PFSK-1 (cell line): ENCODE data around the gene KRT80.

Source experiments
- FOXP2 ChIP-seq: optimal IDR thresholded peaks from 2 replicates; pipeline ENCODE3; 2011; ENCODE audit warnings: borderline replicate concordance, control low read depth, inconsistent platforms; ENCODE audit not compliant: insufficient read depth; ENCODE audit errors: extremely low read length, extremely low read depth
- POLR2AphosphoS5 ChIP-seq: IDR thresholded peaks from 2 replicates; pipeline ENCODE4 v1.6.1; 2012; ENCODE audit warnings: low read depth, mild to moderate bottlenecking, control low read depth, low read length, moderate library complexity
- SIN3A ChIP-seq: IDR thresholded peaks from 2 replicates; pipeline ENCODE4 v1.6.1; 2012; ENCODE audit warnings: mild to moderate bottlenecking, low read length, moderate library complexity, borderline replicate concordance; ENCODE audit not compliant: insufficient read depth
- TAF1 ChIP-seq: IDR thresholded peaks from 2 replicates; pipeline ENCODE4 v1.6.1; 2012; ENCODE audit warnings: low read length, control low read depth, borderline replicate concordance; ENCODE audit not compliant: insufficient read depth
- TF ChIP-seq, protein P1 (sequence below), 2 experiments: IDR thresholded peaks; 2 replicates each; pipeline versions ENCODE4 v1.6.1 to v1.8.0; 2011 to 2012; ENCODE audit warnings: low read depth in 2 of 2, low read length in 2 of 2, control low read depth in 1 of 2, inconsistent platforms in 1 of 2, mild to moderate bottlenecking in 1 of 2, moderate library complexity in 1 of 2; ENCODE audit not compliant: insufficient read depth in 1 of 2

Gene KRT80

DNA sequence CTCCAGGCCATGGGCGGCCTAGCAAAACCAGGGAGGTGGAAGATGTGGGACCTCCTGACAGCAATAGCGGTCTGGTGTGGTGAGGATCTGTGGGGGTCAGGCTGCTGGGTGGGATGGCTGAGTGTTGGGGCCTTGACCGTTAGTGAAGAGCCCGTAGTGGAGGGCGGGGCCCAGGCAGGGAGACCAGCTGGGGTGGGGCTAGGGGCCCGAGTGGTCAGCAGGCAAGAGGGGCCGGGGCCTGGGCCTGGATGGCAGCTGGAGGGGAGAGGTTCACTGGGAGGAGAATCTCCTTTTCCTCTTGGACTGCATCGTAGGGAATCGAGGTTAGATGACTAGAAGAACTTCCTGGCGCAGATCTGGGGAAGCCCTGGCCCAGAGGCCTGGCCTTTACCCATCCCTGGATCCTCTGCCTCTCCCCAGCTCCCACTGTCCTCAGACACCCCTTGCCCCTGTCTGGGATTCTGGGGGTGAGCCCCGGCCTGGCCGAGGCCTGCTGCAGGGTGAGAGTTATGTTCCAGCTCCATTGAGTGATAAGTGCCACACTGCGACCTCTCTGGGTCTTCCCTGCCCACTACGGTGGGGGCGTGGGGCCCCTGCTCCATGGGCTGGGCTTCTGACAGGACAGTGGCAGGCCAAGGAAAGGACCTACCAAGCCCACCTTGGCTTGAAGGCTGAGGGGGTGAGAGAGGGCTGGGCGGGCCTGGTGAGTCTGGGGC, 47.1 kb downstream of the KRT80 start:
- no peak for TF ChIP-seq SIN3A
- no peak for TF ChIP-seq FOXP2
- TF ChIP-seq, protein P1, sequence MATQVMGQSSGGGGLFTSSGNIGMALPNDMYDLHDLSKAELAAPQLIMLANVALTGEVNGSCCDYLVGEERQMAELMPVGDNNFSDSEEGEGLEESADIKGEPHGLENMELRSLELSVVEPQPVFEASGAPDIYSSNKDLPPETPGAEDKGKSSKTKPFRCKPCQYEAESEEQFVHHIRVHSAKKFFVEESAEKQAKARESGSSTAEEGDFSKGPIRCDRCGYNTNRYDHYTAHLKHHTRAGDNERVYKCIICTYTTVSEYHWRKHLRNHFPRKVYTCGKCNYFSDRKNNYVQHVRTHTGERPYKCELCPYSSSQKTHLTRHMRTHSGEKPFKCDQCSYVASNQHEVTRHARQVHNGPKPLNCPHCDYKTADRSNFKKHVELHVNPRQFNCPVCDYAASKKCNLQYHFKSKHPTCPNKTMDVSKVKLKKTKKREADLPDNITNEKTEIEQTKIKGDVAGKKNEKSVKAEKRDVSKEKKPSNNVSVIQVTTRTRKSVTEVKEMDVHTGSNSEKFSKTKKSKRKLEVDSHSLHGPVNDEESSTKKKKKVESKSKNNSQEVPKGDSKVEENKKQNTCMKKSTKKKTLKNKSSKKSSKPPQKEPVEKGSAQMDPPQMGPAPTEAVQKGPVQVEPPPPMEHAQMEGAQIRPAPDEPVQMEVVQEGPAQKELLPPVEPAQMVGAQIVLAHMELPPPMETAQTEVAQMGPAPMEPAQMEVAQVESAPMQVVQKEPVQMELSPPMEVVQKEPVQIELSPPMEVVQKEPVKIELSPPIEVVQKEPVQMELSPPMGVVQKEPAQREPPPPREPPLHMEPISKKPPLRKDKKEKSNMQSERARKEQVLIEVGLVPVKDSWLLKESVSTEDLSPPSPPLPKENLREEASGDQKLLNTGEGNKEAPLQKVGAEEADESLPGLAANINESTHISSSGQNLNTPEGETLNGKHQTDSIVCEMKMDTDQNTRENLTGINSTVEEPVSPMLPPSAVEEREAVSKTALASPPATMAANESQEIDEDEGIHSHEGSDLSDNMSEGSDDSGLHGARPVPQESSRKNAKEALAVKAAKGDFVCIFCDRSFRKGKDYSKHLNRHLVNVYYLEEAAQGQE (IDR thresholded peaks at IDR 0.05; ENCODE audit: insufficient read depth in 1 of 2, low read depth in 2 of 2, low read length in 2 of 2), result no peak
- TF ChIP-seq POLR2AphosphoS5, result no peak
- TF ChIP-seq TAF1, result no peak

GRCh38 chr12:52142431-52142830, 49.4 kb downstream of the KRT80 start:
- no peak for TF ChIP-seq TAF1
- TF ChIP-seq FOXP2, result no peak
- no peak for TF ChIP-seq POLR2AphosphoS5
- TF ChIP-seq SIN3A, result no peak
- TF ChIP-seq, protein P1 (IDR thresholded peaks at IDR 0.05; ENCODE audit: insufficient read depth in 1 of 2, low read depth in 2 of 2, low read length in 2 of 2), result no peak

DNA sequence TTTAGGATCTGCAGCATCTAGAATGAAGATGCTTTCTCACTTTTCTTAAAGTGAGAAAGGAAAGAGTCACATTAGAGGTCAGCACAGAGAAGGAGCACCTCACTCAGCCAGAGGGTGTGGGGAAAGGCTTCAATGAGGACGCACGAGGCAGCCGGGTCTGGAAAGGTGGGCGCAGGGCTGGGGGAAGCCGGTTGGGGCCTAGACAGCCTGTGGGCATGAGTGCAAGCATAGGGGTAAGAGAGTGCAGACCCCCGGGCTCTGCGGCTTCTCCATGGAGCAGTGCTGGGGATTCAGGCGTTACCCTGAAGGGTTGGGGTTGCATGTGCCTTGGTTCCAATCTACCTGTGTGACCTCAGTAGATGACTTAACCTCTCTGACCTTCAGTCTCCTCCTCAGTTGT, 49.9 kb downstream of the KRT80 start:
- TF ChIP-seq, protein P1 (IDR thresholded peaks at IDR 0.05; ENCODE audit: insufficient read depth in 1 of 2, low read depth in 2 of 2, low read length in 2 of 2), result no peak
- TF ChIP-seq TAF1 (no peak), SIN3A (no peak), POLR2AphosphoS5 (no peak), FOXP2 (no peak)

DNA sequence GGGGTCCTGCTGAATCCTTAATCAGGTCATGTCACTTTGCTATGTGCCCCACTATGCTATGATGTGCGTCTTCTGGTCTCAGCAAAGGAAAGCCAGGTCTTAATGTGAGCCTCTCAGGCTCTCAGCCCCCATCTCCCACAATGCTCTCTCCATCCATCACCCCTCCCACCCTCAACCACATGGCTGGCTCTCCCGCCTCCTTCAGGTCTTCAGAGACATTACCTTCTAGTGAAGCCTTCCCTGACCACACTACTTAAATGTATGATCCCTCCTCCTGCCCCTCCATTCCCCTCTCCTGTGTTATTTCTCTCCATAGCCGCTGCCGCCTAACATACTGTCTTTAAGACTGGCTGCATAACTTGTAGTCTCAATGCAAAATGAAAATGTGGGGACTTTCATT, 50.5 kb downstream of the KRT80 start:
- TF ChIP-seq, protein P1 (IDR thresholded peaks at IDR 0.05; ENCODE audit: insufficient read depth in 1 of 2, low read depth in 2 of 2, low read length in 2 of 2), result no peak
- TF ChIP-seq TAF1, result no peak
